GM12878 (cell line): ENCODE measurements around the gene EPN1. TPM values are rescaled to one million over a fixed set of nuclear protein-coding genes. Genes with fewer than 3 reads are reported as not detected.

Experiments
- ATAC-seq: fragments of 200-7000 bp; cut with Tn5 transposase; 3 replicates; pipeline ENCODE4 v1.9.1; 2020; ENCODE audit warnings: mild to moderate bottlenecking, moderate library complexity
- BruUV-seq: library from RNA; stranded (reverse); fragments of 400-500 nt; replicated peaks from 2 replicates; lab custom pipeline; 2021; lab: Mats Ljungman, UMichigan
- CTCF ChIA-PET: fragments of 300-600 bp; sonication (Branson Sonifier 250); formaldehyde crosslinking; extraction: SDS; loops from one replicate; lab custom pipeline; 2021; ENCODE audit warnings: inconsistent platforms; lab: Yijun Ruan, JAX
- POLR2A ChIA-PET: fragments of 350-600 bp; formaldehyde crosslinking; extraction: SDS; loops from one replicate; lab custom pipeline; 2021; ENCODE audit warnings: inconsistent platforms; lab: Charles Lee
- RAD21 ChIA-PET: fragments of 300-600 bp; sonication (Branson Sonifier 250); formaldehyde crosslinking; loops from one replicate; lab custom pipeline; 2023; ENCODE audit warnings: antibody characterized with exemption; ENCODE audit not compliant: unreplicated experiment; lab: Charles Lee
- SMC1A ChIA-PET: fragments of 300-600 bp; sonication (Branson Sonifier 250); formaldehyde crosslinking; loops from one replicate; lab custom pipeline; 2023; ENCODE audit not compliant: unreplicated experiment, uncharacterized antibody; lab: Charles Lee
- DNase-seq: peaks from one replicate; pipeline ENCODE4 v3.0.0-alpha.2; 2011; ENCODE audit warnings: low read depth, low spot score
- FAIRE-seq: peaks from 3 replicates; lab custom pipeline; 2011; peaks lifted over from hg19 to GRCh38; lab: Jason Lieb, UNC
- H2AFZ ChIP-seq: 2 replicates; pipeline ENCODE4 v1.6.0; 2011; ENCODE audit warnings: low read depth, low read length, control low read depth; ENCODE audit not compliant: control insufficient read depth
- H3K27ac ChIP-seq: 2 replicates; pipeline ENCODE4 v1.5.1; 2011; ENCODE audit warnings: control low read depth; ENCODE audit not compliant: control insufficient read depth, insufficient read depth
- H3K27me3 ChIP-seq, 2 experiments: replicated peaks in 1 of 2; 2 replicates each; pipeline versions ENCODE4 v1.6.0 to v1.6.1; 2011; ENCODE audit warnings: low read length in 1 of 2; ENCODE audit not compliant: control insufficient read depth in 2 of 2, insufficient read depth in 2 of 2
- H3K36me3 ChIP-seq, 2 experiments: 2 replicates each; pipeline ENCODE4 v1.5.1; 2011; ENCODE audit warnings: low read length in 1 of 2; ENCODE audit not compliant: control insufficient read depth in 2 of 2, insufficient read depth in 2 of 2
- H3K4me1 ChIP-seq: 2 replicates; pipeline ENCODE4 v1.6.1; 2011; ENCODE audit warnings: mild to moderate bottlenecking, low read length, moderate library complexity, mixed read lengths; ENCODE audit not compliant: control insufficient read depth, insufficient read depth
- H3K4me2 ChIP-seq: 2 replicates; pipeline ENCODE4 v1.6.0; 2011; ENCODE audit warnings: control low read depth; ENCODE audit not compliant: control insufficient read depth, insufficient read depth
- H3K4me3 ChIP-seq: fragments of 200-600 bp; sonication (generic); 2 replicates; pipeline ENCODE4 v1.5.1; 2016
- H3K79me2 ChIP-seq: 2 replicates; pipeline ENCODE4 v1.6.0; 2011; ENCODE audit warnings: low read length; ENCODE audit not compliant: control insufficient read depth, insufficient read depth
- H3K9ac ChIP-seq: 2 replicates; pipeline ENCODE4 v1.8.0; 2011; ENCODE audit warnings: low read length, control low read depth, mixed read lengths; ENCODE audit not compliant: control insufficient read depth, insufficient read depth
- H3K9me3 ChIP-seq: replicated peaks from 3 replicates; pipeline ENCODE4 v1.5.1; 2011; ENCODE audit warnings: mild to moderate bottlenecking, low read length; ENCODE audit not compliant: control insufficient read depth, insufficient read depth
- H4K20me1 ChIP-seq: 2 replicates; pipeline ENCODE4 v1.6.0; 2011; ENCODE audit not compliant: control insufficient read depth, insufficient read depth
- ASH2L ChIP-seq: fragments of 300-600, 200-600 bp; sonication (generic); IDR thresholded peaks from 2 replicates; pipeline ENCODE4 v1.6.1; 2017; ENCODE audit warnings: low read depth, mild to moderate bottlenecking, borderline replicate concordance
- CBFB ChIP-seq: IDR thresholded peaks from 2 replicates; pipeline ENCODE4 v1.6.1; 2016; ENCODE audit warnings: antibody characterized with exemption, low read depth
- CBX5 ChIP-seq: sonication (generic); IDR thresholded peaks from 2 replicates; pipeline ENCODE4 v1.6.1; 2016; ENCODE audit warnings: low read depth, moderate library complexity, mild to moderate bottlenecking, inconsistent platforms
- DPF2 ChIP-seq: fragments of 450-650 bp; IDR thresholded peaks from 2 replicates; pipeline ENCODE4 v1.6.1; 2017; ENCODE audit warnings: mild to moderate bottlenecking
- HDAC6 ChIP-seq: fragments of 200-600 bp; sonication (generic); IDR thresholded peaks from one replicate; pipeline ENCODE4 v1.8.0; 2017; ENCODE audit warnings: antibody characterized with exemption; ENCODE audit not compliant: unreplicated experiment
- RAD51 ChIP-seq: fragments of 450-650 bp; IDR thresholded peaks from 2 replicates; pipeline ENCODE4 v1.6.1; 2016; ENCODE audit warnings: moderate library complexity, mild to moderate bottlenecking, inconsistent platforms
- SMARCA5 ChIP-seq: fragments of 450-650 bp; IDR thresholded peaks from 2 replicates; pipeline ENCODE4 v1.6.1; 2017; ENCODE audit warnings: mild to moderate bottlenecking
- SMC3 ChIP-seq: IDR thresholded peaks from 2 replicates; pipeline ENCODE4 v1.6.1; 2011; ENCODE audit warnings: low read length, improper control_type of control experiment, borderline replicate concordance
- SP1 ChIP-seq: IDR thresholded peaks from one replicate; pipeline ENCODE4 v1.6.1; 2011; ENCODE audit warnings: low read depth, low read length
- SPI1 ChIP-seq: IDR thresholded peaks from 2 replicates; pipeline ENCODE4 v1.6.1; 2011; ENCODE audit warnings: low read depth, mild to moderate bottlenecking, low read length, moderate library complexity, borderline replicate concordance; ENCODE audit not compliant: insufficient read depth
- STAT3 ChIP-seq: IDR thresholded peaks from 2 replicates; pipeline ENCODE4 v1.6.1; 2011; ENCODE audit warnings: low read depth, low read length, improper control_type of control experiment
- TCF12 ChIP-seq: IDR thresholded peaks from 2 replicates; pipeline ENCODE4 v1.6.1; 2011; ENCODE audit warnings: low read depth, mild to moderate bottlenecking, low read length
- YBX1 ChIP-seq: fragments of 450-650 bp; IDR thresholded peaks from 2 replicates; pipeline ENCODE4 v1.6.1; 2016; ENCODE audit warnings: antibody characterized with exemption
- YY1 ChIP-seq: IDR thresholded peaks from 2 replicates; pipeline ENCODE4 v1.6.1; 2011; ENCODE audit warnings: low read depth, mild to moderate bottlenecking, low read length
- ZBED1 ChIP-seq: IDR thresholded peaks from 2 replicates; pipeline ENCODE4 v1.6.1; 2016; ENCODE audit warnings: borderline replicate concordance
- ZNF207 ChIP-seq: fragments of 450-650 bp; IDR thresholded peaks from 2 replicates; pipeline ENCODE4 v1.6.1; 2014; ENCODE audit warnings: antibody characterized with exemption, mild to moderate bottlenecking, borderline replicate concordance
- ZSCAN29 ChIP-seq: fragments of 450-650 bp; IDR thresholded peaks from 2 replicates; pipeline ENCODE4 v1.6.1; 2017; ENCODE audit warnings: mild to moderate bottlenecking, moderate library complexity
- WGBS: methylation state at CpG from one replicate; pipeline ENCODE4 v1.1.6; 2016; ENCODE audit warnings: low lambda C conversion rate; ENCODE audit not compliant: insufficient replicate concordance, insufficient coverage; ENCODE audit errors: missing lambda C conversion rate; 5-methylcytosine and 5-hydroxymethylcytosine counted together
- in situ Hi-C: fragments of 300-500 bp; cut with MboI; formaldehyde crosslinking; loops from 9 replicates; pipeline ENCODE4 v1.14.3; 2018; ENCODE audit warnings: mixed read lengths
- intact Hi-C: fragments of 100-400 bp; cut with micrococcal nuclease; formaldehyde crosslinking; loops from one replicate; pipeline ENCODE4 v1.14.2; 2022; ENCODE audit not compliant: unreplicated experiment
- polyA plus RNA-seq, 11 experiments: library from polyadenylated mRNA; depleted of rRNA in 4 of 11; unstranded in 6 of 11; stranded (reverse) in 5 of 11; fragments of >200 nt; fragmentation: Nextera tagmentation in 4 of 11; fragmentation: Illumina TruSeq in 1 of 11; extraction: Ambion mirVana in 4 of 11; extraction: Trizol in 1 of 11; gene quantifications; 1 replicate in 1 of 11; 2 replicates in 10 of 11; pipeline versions ENCODE4 v1.2.1 to v1.2.3, GENCODE V29; 2011 to 2016; ENCODE audit warnings: inconsistent platforms in 2 of 11, missing spikeins in 2 of 11, low read depth in 1 of 11
- total RNA-seq, 4 experiments: library from RNA; depleted of rRNA in 3 of 4; stranded (reverse); fragments of >200 nt in 3 of 4; fragmentation: Illumina TruSeq in 1 of 4; extraction: Trizol in 1 of 4; gene quantifications; 2 replicates each; pipeline versions ENCODE4 v1.2.1 to v1.2.3, GENCODE V29; 2013 to 2021
- TF ChIP-seq, protein P1 (sequence below), 3 experiments: IDR thresholded peaks in 2 of 3; conservative IDR thresholded peaks in 1 of 3; 2 replicates each; pipeline ENCODE4 v1.5.1; 2011; ENCODE audit warnings: low read depth in 3 of 3, low read length in 3 of 3, mild to moderate bottlenecking in 3 of 3, control low read depth in 2 of 3, moderate library complexity in 2 of 3, inconsistent platforms in 1 of 3, mixed read lengths in 1 of 3; ENCODE audit not compliant: control insufficient read depth in 2 of 3, insufficient read depth in 1 of 3; ENCODE audit errors: extremely low read depth in 1 of 3
- TF ChIP-seq, protein P2 (sequence below): fragments of 450-650 bp; formaldehyde crosslinking; IDR thresholded peaks from 2 replicates; pipeline ENCODE4 v1.4.0; 2022; ENCODE audit warnings: mild to moderate bottlenecking, moderate library complexity
- TF ChIP-seq, protein P3 (sequence below): fragments of 450-650 bp; IDR thresholded peaks from 2 replicates; pipeline ENCODE4 v1.6.1; 2017; ENCODE audit warnings: borderline replicate concordance

The EPN1 gene
- total and polyA plus RNA-seq, 10 of the 15 experiments (the other 5 are each of a cell fraction or from before 2014, with no cell fraction given) = 0.11 to 88.5 (median 10.6) TPM

DNA sequence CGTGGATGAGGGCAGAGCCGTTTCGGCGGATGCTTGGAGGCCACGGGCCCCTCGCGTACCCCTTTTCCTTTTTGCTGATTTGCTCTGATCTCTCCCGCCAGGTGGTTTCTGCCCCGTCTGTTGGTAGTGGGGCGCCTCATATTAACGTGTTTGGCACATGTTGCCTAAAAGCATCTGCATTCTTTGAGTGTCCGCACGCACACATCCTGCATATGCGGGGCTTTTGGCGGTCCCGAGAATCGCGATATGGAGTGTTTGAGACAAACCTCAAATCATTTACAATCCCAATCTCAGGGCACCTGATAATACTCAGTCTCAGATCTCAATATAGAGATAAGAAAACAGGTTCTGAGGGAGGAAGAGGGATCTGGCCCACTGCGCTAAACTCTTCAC lies 19.4 kb upstream of the EPN1 start:
- POLR2A ChIA-PET = interaction anchor here (2.0 kb wide), 1 partner anchor 16 kb away, joined by 5 read pairs; no protein-coding TSS in a partner anchor
- Histone ChIP-seq H4K20me1 (peaks cover 11% of the 10 kb centered on the region), H3K4me3 (peak overlapping the region; percentile 94), H3K9me3 (no peaks in the 10 kb centered on the region), H3K4me1 (peaks cover 12% of the 10 kb centered on the region), H3K4me2 (peak overlapping the region; percentile 94), H3K36me3 (peaks cover 2 to 21% of the 10 kb centered on the region in 2 experiments; a peak in 3 of 4 replicates), H3K27ac (peak overlapping the region; percentile 100), H3K27me3 (no peaks in the 10 kb centered on the region), H3K9ac (peak overlapping the region; percentile 98), H2AFZ (peak overlapping the region; percentile 19), H3K79me2 (peaks cover 58% of the 10 kb centered on the region)
- SMC1A ChIA-PET = interaction anchor here (3.2 kb wide), 1 partner anchor 16 kb away, joined by 15 read pairs; no protein-coding TSS in a partner anchor
- intact Hi-C loops = loop anchor here (2.0 kb wide), 1 partner anchor 23 kb away; no protein-coding TSS in a partner anchor
- WGBS = under 1% methylated on average over 15 of the region's 19 CpGs
- CTCF ChIA-PET = interaction anchor here (2.1 to 2.3 kb wide), 2 partner anchors 16 to 23 kb away, joined by 12 to 14 read pairs; no protein-coding TSS in a partner anchor
- RAD21 ChIA-PET = interaction anchor here (1.2 to 2.3 kb wide), 3 partner anchors 21 to 154 kb away, joined by 4 to 14 read pairs (median 9); no protein-coding TSS in a partner anchor
- in situ Hi-C loops = loop anchor here (10.0 to 25.0 kb wide), 2 partner anchors 1191 to 1518 kb away; partner anchors contain the start of genes CNOT3 and LENG9
- no peak for DNase-seq
- FAIRE-seq = no peak
- BruUV-seq = TSS peak; percentile 67
- ATAC-seq = no peak
- TF ChIP-seq HDAC6 (no peak), SPI1 (no peak), ZSCAN29 (no peak), ASH2L (no peak), YY1 (no peak), STAT3 (no peak), YBX1 (no peak), SMARCA5 (no peak), ZNF207 (no peak), CBX5 (no peak), RAD51 (peak; percentile 4; the same call in 1 of the 2 replicates), SMC3 (peak; percentile 13; the same call in 1 of the 2 replicates), SP1 (no peak), ZBED1 (peak; percentile 82; the same call in 1 of the 2 replicates), CBFB (0 out of 2 replicates have a peak, but pooled peaks have one; percentile 12), DPF2 (no peak), TCF12 (no peak)
- TF ChIP-seq, protein P1, sequence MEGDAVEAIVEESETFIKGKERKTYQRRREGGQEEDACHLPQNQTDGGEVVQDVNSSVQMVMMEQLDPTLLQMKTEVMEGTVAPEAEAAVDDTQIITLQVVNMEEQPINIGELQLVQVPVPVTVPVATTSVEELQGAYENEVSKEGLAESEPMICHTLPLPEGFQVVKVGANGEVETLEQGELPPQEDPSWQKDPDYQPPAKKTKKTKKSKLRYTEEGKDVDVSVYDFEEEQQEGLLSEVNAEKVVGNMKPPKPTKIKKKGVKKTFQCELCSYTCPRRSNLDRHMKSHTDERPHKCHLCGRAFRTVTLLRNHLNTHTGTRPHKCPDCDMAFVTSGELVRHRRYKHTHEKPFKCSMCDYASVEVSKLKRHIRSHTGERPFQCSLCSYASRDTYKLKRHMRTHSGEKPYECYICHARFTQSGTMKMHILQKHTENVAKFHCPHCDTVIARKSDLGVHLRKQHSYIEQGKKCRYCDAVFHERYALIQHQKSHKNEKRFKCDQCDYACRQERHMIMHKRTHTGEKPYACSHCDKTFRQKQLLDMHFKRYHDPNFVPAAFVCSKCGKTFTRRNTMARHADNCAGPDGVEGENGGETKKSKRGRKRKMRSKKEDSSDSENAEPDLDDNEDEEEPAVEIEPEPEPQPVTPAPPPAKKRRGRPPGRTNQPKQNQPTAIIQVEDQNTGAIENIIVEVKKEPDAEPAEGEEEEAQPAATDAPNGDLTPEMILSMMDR (IDR thresholded peaks at IDR 0.05 in 2 of 3, conservative IDR thresholded peaks at IDR 0.05 in 1 of 3; ENCODE audit: control insufficient read depth in 2 of 3, extremely low read depth in 1 of 3, insufficient read depth in 1 of 3, low read depth in 3 of 3, low read length in 3 of 3) = no peak
- TF ChIP-seq, protein P2, sequence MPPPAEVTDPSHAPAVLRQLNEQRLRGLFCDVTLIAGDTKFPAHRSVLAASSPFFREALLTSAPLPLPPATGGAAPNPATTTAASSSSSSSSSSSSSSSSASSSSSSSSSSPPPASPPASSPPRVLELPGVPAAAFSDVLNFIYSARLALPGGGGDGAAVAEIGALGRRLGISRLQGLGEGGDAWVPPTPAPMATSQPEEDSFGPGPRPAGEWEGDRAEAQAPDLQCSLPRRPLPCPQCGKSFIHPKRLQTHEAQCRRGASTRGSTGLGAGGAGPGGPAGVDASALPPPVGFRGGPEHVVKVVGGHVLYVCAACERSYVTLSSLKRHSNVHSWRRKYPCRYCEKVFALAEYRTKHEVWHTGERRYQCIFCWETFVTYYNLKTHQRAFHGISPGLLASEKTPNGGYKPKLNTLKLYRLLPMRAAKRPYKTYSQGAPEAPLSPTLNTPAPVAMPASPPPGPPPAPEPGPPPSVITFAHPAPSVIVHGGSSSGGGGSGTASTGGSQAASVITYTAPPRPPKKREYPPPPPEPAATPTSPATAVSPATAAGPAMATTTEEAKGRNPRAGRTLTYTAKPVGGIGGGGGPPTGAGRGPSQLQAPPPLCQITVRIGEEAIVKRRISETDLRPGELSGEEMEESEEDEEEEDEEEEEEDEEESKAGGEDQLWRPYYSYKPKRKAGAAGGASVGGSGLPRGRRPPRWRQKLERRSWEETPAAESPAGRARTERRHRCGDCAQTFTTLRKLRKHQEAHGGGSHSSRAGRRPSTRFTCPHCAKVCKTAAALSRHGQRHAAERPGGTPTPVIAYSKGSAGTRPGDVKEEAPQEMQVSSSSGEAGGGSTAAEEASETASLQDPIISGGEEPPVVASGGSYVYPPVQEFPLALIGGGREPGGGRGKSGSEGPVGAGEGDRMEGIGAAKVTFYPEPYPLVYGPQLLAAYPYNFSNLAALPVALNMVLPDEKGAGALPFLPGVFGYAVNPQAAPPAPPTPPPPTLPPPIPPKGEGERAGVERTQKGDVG (CRISPR knock-in tag) = no peak
- TF ChIP-seq, protein P3, sequence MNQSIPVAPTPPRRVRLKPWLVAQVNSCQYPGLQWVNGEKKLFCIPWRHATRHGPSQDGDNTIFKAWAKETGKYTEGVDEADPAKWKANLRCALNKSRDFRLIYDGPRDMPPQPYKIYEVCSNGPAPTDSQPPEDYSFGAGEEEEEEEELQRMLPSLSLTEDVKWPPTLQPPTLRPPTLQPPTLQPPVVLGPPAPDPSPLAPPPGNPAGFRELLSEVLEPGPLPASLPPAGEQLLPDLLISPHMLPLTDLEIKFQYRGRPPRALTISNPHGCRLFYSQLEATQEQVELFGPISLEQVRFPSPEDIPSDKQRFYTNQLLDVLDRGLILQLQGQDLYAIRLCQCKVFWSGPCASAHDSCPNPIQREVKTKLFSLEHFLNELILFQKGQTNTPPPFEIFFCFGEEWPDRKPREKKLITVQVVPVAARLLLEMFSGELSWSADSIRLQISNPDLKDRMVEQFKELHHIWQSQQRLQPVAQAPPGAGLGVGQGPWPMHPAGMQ = no peak
